ENCODE measurements around the gene CHN1.

DNA sequence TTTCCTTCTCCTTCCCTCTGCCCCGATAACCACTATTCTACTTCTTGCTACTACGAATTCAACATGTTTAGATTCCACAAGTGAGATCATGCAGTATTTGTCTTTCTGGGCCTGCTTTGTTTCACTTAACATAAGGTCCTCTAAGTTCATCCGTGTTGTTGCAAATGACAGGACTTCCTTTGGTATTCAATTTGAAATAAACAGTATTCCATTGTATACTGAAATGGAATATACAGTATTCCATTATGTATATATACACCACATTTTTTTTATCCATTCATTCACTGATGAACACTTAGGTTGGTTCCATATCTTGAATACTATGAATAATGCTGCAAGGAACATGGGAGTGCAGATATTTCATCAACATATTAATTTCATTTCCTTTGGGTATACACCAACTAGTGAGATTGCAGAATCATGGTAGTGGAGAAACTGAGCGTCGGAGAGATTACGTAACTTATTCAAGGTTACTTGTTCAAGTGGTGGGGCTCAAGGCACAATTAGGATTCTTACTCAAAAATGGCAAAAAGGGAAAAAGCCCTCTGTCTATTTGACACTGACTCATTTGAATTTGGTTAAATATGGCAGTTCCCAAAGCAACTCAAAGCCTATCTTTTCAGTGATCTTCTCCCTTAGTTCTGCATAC lies 85.1 kb downstream of the CHN1 start:
- no peak for TF ChIP-seq POLR2A (IDR thresholded peaks at IDR 0.05)
- TF ChIP-seq, protein P1, sequence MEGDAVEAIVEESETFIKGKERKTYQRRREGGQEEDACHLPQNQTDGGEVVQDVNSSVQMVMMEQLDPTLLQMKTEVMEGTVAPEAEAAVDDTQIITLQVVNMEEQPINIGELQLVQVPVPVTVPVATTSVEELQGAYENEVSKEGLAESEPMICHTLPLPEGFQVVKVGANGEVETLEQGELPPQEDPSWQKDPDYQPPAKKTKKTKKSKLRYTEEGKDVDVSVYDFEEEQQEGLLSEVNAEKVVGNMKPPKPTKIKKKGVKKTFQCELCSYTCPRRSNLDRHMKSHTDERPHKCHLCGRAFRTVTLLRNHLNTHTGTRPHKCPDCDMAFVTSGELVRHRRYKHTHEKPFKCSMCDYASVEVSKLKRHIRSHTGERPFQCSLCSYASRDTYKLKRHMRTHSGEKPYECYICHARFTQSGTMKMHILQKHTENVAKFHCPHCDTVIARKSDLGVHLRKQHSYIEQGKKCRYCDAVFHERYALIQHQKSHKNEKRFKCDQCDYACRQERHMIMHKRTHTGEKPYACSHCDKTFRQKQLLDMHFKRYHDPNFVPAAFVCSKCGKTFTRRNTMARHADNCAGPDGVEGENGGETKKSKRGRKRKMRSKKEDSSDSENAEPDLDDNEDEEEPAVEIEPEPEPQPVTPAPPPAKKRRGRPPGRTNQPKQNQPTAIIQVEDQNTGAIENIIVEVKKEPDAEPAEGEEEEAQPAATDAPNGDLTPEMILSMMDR (IDR thresholded peaks at IDR 0.05), result no peak

All from thyroid gland (tissue), 4 donors.